Astrocyte (in vitro differentiated cells and primary cell): ENCODE measurements around the gene JAM3.
"Not testable (repeated sequence)": the region's sequence is repeated elsewhere in the genome, so short reads cannot be mapped to it uniquely, and the experiment has no call there.

ENCODE experiments used
- EZH2 ChIP-seq: IDR thresholded peaks from 2 replicates; pipeline ENCODE4 v1.6.1; 2012; ENCODE audit warnings: mild to moderate bottlenecking, low read length, inconsistent platforms; ENCODE audit not compliant: insufficient read depth
- TF ChIP-seq, protein P1 (sequence below): IDR thresholded peaks from 2 replicates; pipeline ENCODE4 v1.5.1; 2011; ENCODE audit warnings: low read depth, mild to moderate bottlenecking, inconsistent platforms, low read length, moderate library complexity; ENCODE audit not compliant: insufficient read depth

DNA sequence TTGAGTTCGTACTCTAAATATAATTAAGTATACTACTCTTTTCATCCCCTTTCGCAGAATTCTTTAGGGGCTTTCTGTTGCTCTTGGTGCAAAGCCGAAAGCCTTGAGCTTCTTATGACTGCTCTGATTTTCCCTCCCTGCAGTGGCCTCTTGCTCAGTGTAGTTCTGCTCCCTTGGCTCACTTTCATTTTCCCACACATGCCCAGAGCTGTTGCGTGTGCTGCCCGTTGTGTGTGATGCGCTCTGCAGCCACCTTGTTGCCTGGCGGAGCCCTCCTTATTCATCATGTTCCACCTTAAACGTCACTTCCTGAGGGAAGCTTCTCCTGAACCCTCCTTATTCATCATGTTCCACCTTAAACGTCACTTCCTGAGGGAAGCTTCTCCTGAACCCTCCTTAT lies 23.1 kb downstream of the JAM3 start:
- TF ChIP-seq, protein P1, sequence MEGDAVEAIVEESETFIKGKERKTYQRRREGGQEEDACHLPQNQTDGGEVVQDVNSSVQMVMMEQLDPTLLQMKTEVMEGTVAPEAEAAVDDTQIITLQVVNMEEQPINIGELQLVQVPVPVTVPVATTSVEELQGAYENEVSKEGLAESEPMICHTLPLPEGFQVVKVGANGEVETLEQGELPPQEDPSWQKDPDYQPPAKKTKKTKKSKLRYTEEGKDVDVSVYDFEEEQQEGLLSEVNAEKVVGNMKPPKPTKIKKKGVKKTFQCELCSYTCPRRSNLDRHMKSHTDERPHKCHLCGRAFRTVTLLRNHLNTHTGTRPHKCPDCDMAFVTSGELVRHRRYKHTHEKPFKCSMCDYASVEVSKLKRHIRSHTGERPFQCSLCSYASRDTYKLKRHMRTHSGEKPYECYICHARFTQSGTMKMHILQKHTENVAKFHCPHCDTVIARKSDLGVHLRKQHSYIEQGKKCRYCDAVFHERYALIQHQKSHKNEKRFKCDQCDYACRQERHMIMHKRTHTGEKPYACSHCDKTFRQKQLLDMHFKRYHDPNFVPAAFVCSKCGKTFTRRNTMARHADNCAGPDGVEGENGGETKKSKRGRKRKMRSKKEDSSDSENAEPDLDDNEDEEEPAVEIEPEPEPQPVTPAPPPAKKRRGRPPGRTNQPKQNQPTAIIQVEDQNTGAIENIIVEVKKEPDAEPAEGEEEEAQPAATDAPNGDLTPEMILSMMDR = not testable (repeated sequence)
- TF ChIP-seq EZH2 = not testable (repeated sequence)
